ENCODE results near the gene PLXNA4. TPM values are rescaled to one million over a fixed set of nuclear protein-coding genes. Genes with fewer than 3 reads are reported as not detected.

PLXNA4 gene
- polyA plus RNA-seq, 3 donors, result 12.1 to 14.9 (median 14.6) TPM

DNA sequence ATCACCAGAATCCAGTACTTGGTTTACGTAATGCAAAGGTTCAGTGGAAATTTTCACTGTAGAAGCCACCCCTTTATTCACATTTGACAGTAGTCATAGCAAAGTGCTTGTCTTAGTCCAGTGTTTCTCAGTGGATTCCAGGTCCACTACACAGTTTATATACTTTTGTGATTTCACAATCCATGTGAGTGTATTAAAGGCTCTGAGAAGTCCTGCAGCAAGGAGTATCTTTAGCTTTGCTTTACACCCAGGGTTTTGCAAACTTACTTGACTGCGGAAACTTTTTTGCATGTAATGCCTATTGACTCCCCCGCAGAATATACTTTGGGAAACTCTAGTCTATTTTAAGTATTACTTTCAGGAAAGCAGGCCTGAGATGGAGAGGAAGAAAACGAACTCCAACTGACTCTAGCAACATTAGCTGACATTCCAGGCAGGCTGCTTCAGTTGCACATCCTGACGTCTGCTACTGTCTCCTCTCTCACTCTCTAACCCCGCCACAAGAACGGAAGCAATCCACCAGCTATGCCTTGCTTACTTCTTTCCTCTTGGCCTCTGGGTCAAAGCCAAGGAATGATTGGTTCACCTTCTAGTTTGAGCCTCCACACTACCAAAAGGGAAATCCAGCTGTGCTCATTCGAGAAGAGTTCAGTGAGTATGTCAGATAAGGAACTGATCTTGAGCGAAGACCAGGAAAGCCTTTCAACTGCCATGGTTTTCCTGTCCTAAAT, 6.2 kb downstream of the PLXNA4 start:
- no peak for DNase-seq (ENCODE audit: extremely low read depth in 1 of 11, low read depth in 9 of 11, low spot score in 4 of 11)

DNA sequence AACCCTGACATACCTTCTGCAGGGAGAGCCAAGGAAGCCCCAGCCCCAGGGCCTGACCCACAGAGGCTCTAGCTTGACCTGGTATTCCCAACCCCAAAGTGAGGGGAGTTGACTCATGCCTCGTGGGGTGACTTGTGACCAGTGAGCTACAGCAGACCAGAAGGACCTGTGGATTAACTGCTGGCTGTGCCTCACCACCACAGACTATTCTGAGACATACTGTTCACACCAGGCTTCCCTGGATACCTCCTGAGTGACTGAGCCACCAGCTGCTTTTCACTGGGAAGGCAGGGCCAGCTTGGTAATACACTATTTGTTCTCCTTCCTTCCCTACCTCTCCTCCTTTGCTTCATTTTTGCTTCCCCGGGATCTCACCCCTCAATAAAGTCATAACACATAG, 7.3 kb downstream of the PLXNA4 start:
- no peak for DNase-seq (ENCODE audit: extremely low read depth in 1 of 11, low read depth in 9 of 11, low spot score in 4 of 11)

DNA sequence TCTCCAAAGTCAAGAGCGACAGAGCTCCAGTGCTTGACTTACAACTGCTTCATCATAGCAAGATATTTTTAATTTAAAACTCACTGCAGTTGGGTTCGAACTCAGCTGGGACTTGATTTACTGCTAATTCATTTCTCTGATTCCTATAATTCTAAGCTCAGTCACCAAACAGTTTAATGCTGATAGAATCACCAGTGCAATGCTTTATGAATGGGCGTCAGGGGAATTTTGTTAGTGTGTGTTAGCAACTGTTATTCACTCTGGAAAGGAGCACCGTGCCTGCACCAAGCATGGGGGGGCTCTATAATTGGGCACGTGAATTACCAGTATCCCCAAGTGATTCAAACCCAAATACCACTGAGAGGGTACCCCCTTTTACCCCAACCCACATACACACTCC, 10.4 kb downstream of the PLXNA4 start:
- DNase-seq (ENCODE audit: extremely low read depth in 1 of 11, low read depth in 9 of 11, low spot score in 4 of 11), result no peak

DNA sequence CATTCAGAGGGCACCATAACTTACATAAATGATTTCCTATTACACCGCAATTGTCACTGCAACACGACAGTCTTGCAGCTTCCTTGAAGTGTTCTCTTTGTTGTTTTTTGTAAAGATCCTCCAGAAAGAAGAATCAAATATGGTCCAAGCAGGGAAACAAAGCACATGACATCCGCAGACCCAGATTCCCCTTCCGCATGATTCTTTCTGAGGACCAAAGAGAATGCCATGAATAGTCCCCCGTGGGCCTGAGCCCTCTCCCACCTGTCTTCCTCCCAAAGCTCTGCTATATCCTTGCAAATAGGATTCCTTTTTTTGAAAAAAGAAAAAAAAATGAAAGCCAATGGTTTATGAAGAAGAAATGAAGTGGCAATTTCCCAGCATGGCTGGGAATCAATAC, 10.8 kb downstream of the PLXNA4 start:
- DNase-seq (ENCODE audit: extremely low read depth in 1 of 11, low read depth in 9 of 11, low spot score in 4 of 11), result no peak

DNA sequence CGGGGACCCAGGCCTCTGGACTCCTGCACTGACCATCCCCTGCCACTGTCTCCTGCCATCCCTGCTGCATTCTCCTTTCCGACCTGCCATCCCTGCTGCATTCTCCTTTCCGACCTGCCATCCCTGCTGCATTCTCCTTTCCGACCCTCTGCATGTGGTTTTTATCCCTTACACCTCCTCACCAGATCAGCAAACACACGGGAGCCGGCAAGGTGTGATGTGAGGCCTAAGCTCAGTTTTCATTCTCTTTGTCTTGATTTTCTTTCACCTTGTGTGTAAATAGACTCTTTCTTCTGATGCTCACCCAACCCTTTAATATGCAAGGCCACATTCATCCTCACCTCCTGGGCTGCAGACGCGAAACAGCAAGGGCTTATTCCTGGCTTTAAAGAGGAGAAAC, 11.4 kb downstream of the PLXNA4 start:
- no peak for DNase-seq (ENCODE audit: extremely low read depth in 1 of 11, low read depth in 9 of 11, low spot score in 4 of 11)

DNA sequence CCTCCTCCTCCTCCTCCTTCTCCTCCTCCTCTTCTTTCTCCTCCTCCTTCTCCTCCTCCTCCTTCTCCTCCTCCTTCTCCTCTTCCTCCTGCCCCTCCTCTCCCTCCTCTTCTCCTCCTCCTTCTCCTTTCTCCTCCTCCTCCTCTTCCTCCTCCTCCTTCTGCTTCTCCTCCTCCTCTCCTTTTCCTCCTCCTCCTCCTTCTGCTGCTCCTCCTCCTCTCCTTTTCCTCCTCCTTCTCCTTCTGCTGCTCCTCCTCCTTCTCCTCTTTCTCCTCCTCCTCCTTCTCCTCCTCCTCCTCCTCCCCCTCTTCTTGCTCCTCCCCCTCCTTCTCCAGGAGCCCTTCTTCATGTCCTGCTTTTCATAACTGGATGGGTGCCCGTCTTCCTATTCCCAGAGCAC, 12.2 kb downstream of the PLXNA4 start:
- DNase-seq (ENCODE audit: extremely low read depth in 1 of 11, low read depth in 9 of 11, low spot score in 4 of 11), result no peak

DNA sequence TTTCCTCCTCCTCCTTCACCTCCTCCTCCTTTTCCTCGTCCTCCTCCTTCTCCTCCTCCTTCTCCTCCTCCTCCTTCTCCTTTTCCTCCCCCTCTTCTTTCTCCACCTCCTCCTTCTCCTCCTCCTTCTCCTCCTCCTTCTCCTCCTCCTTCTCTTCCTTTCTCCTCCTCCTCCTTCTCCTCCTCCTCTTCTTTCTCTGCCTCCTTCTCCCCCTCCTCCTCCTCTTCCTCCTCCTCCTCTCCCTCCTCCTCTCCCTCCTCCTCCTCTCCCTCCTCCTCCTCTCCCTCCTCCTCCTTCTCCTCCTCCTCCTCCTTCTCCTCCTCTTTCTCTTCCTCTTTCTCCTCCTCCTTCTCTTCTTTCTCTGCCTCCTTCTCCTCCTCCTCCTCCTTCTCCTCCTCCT, 13.6 kb downstream of the PLXNA4 start:
- no peak for DNase-seq (ENCODE audit: extremely low read depth in 1 of 11, low read depth in 9 of 11, low spot score in 4 of 11)

DNA sequence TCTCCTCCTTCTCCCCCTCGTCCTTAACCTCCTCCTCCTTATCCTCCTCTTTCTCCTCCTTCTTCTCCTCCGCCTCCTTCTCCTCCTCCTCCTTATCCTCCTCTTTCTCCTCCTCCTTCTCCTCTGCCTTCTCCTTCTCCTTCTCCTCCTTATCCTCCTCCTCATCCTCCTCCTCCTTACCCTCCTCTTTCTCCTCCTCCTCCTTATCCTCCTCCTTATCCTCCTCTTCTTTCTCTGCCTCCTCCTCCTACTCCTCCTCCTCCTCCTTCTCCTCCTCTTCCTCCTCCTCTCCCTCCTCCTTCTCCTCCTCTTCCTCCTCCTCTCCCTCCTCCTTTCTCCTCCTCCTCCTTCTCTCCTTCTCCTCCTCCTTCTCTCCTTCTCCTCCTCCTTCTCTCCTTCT, 14.5 kb downstream of the PLXNA4 start:
- no peak for DNase-seq (ENCODE audit: extremely low read depth in 1 of 11, low read depth in 9 of 11, low spot score in 4 of 11)

DNA sequence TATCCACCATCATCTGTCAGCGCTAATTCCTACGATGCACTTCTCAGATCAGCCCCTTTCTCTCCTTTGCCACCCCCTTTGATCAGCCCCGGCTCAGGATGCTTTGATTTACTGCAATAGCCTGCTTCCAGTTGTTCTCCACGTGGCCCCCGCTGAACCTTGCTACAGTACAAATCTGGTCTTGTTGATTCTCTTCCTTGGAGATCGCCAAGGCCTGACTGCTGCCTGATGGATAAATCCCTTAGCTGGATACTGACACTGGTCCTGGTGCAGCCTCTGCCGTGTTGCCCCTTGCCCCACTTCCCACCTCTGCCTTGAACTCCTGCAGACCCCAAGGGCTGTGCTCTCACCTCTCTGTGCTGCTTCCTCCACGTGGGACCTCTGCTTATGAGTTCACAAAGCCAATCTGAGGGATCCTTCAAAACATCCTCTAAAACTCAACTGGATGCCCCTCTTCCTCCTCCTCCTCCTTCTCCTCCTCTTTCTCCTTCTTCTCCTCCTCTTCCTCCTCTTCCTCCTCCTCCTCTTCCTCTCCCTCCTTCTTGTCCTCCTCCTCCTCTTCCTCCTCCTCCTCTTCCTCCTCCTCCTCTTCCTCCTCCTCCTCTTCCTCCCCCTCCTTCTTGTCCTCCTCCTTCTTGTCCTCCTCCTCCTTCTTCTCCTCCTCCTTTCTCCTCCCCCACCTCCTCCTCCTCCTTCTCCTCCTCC, 15.3 kb downstream of the PLXNA4 start:
- DNase-seq (ENCODE audit: extremely low read depth in 1 of 11, low read depth in 9 of 11, low spot score in 4 of 11), result no peak

DNA sequence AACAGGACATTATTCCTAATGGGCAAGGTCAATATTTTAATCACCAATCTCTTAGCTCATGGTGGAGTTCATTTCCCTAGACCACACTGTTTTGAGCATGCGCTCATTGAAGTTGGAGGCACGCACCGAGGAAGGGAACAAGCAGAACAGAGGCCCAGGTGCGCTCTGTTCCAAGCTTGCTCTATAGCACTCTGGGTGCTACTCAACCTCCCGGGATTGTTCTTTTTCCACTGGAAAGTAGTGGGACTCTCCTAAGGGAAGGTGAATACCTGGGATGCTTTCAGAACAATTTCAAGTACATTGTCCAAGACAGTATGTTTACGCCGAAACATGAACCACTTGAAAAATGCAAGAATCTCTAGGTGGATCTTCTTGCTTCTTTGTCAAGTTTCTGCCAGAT, 16.2 kb downstream of the PLXNA4 start:
- no peak for DNase-seq (ENCODE audit: extremely low read depth in 1 of 11, low read depth in 9 of 11, low spot score in 4 of 11)

DNA sequence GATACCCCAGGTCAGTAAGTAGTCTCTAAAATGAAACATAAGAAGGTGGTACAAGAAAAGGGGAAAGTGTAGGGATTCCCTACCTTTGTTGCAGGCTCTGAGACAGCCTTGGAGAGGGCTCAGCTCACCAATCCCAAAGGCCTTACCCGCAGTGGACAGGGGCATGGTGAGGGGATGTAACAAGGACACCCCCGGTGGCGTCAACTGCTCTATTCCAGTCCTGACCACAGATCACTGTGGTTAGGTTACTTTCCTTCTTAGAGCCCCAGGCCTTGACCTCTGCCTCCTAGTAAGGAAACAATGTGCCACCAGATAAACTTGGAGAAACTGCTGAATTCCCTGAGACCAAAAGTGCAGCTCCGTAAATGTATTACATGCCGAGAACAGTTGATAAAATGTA, 17.5 kb downstream of the PLXNA4 start:
- DNase-seq (ENCODE audit: extremely low read depth in 1 of 11, low read depth in 9 of 11, low spot score in 4 of 11), result no peak

DNA sequence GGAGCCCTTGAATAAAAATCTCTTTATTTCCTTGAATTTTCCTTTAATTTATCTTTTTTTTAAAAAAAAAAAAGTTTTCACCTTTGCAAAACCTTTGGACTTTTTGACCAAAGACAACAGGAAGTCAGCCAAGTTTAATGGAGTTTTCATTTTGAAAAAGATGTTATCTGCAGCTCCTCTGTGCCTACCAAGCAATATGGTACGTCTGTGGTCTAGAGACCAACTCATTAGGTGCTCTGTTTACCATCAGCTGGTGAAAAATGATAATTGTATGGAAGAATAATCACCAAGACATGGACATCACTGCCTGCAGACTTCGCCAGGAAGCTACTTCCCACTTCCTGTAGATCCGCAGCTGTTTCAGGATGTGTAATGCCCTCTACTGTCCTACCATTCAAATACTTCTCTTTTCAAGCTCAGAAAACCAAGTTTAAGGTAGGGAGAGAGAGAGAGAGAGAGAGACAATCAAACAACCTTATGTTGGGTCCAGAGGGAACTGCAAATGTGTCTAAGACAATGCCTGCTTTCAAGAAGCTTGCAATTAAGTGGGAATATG, 18.7 kb downstream of the PLXNA4 start:
- no peak for DNase-seq (ENCODE audit: extremely low read depth in 1 of 11, low read depth in 9 of 11, low spot score in 4 of 11)

DNA sequence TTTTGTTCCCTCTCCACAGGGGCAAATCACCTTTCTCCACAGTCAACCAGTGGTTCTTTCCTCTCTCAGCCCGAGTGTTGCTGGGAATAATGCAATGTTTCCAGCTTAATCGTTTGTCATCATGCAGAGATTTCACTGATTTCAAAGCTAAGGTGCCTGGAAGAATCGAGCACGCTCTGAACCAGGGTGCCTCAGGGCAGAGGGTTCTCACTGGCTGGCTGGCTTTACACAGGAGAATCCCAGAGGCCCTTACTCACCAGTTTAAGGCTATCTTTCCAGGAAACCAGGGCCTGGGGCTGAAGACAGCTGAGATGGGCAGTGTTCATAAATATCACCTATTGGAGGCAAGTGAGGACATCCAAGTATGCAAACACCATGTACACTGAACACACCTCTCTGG, 21.8 kb downstream of the PLXNA4 start:
- DNase-seq (ENCODE audit: extremely low read depth in 1 of 11, low read depth in 9 of 11, low spot score in 4 of 11), result no peak

DNA sequence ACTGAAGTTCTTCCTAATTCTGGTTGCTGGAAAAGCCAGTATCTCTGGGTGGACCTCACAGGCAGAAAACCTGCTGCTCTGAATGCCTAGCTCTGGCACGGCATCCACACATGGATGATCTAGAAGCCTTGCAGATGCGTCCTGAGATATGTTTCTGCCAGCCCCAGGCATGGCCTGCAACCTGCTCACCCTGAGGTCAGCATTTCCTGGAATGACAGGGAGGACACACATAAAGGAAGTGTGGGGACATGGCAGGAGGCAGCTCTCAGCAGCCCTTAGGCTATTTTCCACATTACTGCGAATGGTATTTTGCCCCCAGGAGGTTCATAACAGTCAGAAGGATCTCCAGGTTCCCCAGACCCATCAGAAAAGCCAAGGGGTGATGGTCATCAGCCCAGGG, 23.2 kb downstream of the PLXNA4 start:
- no peak for DNase-seq (ENCODE audit: extremely low read depth in 1 of 11, low read depth in 9 of 11, low spot score in 4 of 11)

DNA sequence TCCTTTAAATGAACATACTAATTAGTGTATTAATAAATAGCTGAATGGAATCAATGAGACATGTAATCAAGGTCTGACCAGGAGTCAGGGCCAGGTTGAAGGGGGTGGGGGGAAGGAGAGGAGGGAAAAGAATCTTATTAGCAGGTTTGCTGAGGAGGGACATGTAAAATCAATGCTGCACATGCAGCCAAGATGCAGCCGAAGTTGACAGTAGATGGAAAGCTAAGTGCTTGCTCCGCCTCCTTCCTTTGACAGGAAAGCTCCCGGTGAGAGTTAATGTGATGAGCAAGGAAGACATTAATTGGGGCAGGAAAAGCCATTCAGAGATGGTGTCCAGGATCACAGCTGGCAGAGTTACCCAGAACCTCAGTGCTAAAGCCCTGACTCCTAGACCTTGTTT, 24.4 kb downstream of the PLXNA4 start:
- DNase-seq (ENCODE audit: extremely low read depth in 1 of 11, low read depth in 9 of 11, low spot score in 4 of 11), result no peak

DNA sequence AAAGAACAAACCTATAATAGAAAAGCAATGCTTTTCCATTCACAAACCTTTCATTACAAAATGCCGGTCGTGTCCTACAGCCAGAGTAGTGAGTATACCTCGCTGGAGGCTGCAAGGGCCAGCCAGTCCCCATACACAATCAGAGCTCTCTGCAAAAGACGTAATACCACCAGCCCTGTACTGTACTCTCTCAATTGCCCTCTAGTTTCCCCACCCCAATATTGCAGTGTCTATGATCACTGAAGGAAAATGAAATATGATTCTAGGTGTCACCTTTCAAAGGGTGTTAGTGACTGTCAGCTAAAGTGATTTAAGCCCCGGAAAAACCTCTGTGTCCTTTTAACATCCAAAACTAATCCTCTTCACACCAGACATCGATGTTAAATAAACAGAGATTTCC, 24.8 kb downstream of the PLXNA4 start:
- DNase-seq (ENCODE audit: extremely low read depth in 1 of 11, low read depth in 9 of 11, low spot score in 4 of 11), result no peak

DNA sequence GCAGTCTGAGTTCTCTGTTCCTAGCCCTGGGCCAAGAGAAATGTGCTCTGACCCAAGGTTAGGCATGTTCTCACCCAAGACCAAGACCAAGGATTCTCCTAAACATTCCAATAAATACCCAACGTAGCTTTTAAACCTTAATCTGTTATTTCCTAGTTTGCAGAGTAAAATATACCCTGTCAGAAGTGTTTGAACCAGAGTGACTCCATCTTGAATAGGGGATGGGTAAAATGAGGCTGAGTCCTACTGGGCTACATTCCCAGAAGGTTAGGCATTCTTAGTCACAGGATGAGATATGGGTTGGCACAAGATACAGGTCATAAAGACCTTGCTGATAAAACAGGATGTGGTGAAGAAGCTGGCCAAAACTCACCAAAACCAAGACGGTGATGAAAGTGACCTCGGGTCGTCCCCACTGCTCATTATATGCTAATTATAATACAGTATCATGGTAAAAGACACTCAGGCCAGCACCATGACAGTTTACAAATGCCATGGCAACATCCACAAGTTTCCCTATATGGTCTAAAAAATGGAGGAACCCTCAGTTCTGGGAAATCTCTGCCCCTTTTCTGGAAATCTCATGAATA, 27.7 kb downstream of the PLXNA4 start:
- no peak for DNase-seq (ENCODE audit: extremely low read depth in 1 of 11, low read depth in 9 of 11, low spot score in 4 of 11)

DNA sequence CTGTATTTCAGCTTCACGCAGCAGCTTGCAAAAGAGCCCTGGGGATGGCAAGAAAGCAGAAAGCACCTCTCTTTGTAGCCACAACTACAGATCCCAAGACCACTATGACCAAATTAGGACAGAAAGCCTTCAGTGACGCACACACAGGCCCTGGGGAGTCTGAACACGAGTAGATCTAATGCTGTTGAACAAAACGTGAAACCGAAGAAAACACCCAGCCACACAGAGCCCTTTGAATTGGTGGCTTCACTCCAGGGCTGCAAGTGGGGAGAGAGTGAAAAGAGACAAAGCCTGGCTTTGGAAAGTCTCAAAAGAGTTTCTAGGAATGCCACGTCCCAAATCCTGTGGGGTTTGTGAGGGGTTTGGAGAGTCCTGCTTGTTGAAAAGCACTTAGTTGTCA, 28.4 kb downstream of the PLXNA4 start:
- DNase-seq (ENCODE audit: extremely low read depth in 1 of 11, low read depth in 9 of 11, low spot score in 4 of 11), result no peak

DNA sequence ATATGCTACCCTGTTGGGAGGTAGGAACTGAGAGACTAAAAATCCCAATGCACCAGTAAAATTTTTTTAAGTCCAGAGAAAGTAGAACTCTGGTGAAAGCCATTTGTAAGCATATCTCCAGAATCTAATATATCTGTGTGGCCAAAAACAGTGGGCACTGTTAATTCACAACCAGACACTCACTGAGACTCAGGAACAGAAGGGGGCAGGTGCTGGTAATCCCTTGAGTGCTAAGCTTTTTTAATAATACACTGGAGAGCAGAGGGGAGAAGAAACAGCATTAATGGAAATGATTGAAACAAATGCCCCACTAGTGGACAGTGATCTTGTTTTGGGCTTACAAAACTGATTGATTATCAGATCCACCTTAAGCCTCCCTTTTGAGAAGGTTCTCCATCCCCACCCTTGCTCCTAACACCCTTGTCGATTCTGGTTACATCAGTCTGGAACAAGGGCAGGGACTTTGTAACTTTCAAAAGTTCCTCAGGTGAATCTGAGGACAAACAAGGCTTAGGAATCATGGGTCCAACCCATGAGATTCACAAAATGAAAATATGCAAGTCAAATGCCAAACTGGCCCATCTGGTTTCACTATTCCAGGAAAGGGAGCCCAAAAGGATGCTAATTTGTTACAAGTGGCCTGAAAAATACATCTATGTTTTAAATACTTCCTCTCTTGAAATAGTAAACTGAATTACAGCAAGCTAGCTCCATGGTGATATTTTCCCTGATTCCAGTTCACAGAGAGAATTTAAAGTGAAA, 29.7 kb downstream of the PLXNA4 start:
- no peak for DNase-seq (ENCODE audit: extremely low read depth in 1 of 11, low read depth in 9 of 11, low spot score in 4 of 11)

DNA sequence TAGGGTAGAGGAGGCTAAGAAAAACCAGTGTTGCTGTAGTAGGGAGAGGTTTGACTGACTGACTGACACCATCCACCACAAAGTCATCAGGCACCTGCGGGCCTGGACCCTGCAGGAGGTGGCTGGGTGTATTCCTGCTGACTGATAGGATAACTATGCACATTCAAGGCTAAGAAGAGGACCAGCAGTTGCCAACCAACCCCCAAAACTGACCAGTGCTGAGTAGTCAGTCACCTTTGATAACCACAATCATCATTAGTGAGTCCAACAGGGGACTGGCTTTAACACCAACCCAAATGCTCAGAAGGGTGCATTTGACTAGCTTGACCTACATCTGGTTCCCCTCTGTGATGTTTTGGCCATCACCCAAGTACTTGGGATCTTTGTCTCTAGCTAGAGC, 30.5 kb downstream of the PLXNA4 start:
- DNase-seq (ENCODE audit: extremely low read depth in 1 of 11, low read depth in 9 of 11, low spot score in 4 of 11), result no peak

All from renal cortex interstitium (tissue), 11 donors.